Measurements from ENCODE around the gene NOTCH1.
"Not testable (repeated sequence)": the region's sequence is repeated elsewhere in the genome, so short reads cannot be mapped to it uniquely, and the experiment has no call there.

Gene NOTCH1

DNA sequence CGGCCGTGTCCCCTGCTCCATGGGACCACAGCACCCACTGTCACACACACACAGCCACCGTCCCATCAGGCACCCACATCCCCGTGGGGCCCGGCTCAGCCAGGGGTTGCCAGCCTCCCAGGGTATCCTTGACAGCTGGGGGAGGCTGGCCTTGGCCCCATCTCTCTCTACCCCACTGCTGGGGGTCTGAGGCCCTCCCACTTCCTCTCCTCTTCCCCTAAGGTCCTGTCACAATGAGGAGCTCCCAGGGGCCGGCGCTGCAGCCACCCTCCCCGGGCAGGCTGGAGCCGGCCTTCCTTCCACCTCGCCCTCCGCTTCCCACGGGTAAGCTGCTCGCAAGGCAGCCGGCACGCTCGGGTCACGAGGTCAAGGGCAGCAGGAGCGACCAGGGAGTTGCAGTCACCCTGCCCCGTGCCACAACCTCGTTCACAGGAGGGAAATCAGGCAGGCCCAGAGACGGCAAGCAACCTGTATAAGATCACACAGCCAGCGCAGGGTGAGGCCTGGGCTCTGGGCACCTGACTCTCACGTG, 38.6 kb upstream of the NOTCH1 start:
- Histone ChIP-seq H3F3A (ENCODE audit: insufficient read depth) (peaks cover 5% of the 10 kb centered on the region; the same call in 1 of the 2 replicates), H3K79me2 (ENCODE audit: insufficient read depth, low read length) (no peaks in the 10 kb centered on the region), H4K20me1 (ENCODE audit: low read depth, low read length) (no peaks in the 10 kb centered on the region), H3K27me3 (ENCODE audit: low read length) (no peaks in the 10 kb centered on the region), H3K4me2 (ENCODE audit: low read depth, low read length, poor library complexity, severe bottlenecking) (no peak overlapping the region), H3K36me3 (ENCODE audit: low read length) (no peaks in the 10 kb centered on the region), H3K9ac (ENCODE audit: low read length) (no peak overlapping the region), H3K9me3 (ENCODE audit: insufficient read depth, low read length) (peaks cover 11% of the 10 kb centered on the region; the same call in 1 of the 2 replicates), H3K4me3 (ENCODE audit: insufficient read depth, low read length, poor library complexity, severe bottlenecking) (no peak overlapping the region), H2AFZ (ENCODE audit: low read depth, low read length, severe bottlenecking) (no peak overlapping the region), H3K9me2 (replicated peaks; ENCODE audit: insufficient read depth, low read length) (no peaks in the 10 kb centered on the region), H3K27ac (ENCODE audit: low read depth, low read length) (no peak overlapping the region)
- no peak for TF ChIP-seq EZH2phosphoT487 (conservative IDR thresholded peaks at IDR 0.05; ENCODE audit: low read length)
- TF ChIP-seq, protein P1, sequence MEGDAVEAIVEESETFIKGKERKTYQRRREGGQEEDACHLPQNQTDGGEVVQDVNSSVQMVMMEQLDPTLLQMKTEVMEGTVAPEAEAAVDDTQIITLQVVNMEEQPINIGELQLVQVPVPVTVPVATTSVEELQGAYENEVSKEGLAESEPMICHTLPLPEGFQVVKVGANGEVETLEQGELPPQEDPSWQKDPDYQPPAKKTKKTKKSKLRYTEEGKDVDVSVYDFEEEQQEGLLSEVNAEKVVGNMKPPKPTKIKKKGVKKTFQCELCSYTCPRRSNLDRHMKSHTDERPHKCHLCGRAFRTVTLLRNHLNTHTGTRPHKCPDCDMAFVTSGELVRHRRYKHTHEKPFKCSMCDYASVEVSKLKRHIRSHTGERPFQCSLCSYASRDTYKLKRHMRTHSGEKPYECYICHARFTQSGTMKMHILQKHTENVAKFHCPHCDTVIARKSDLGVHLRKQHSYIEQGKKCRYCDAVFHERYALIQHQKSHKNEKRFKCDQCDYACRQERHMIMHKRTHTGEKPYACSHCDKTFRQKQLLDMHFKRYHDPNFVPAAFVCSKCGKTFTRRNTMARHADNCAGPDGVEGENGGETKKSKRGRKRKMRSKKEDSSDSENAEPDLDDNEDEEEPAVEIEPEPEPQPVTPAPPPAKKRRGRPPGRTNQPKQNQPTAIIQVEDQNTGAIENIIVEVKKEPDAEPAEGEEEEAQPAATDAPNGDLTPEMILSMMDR (IDR thresholded peaks at IDR 0.05; ENCODE audit: insufficient read depth, low read length, poor library complexity, severe bottlenecking), result no peak

DNA sequence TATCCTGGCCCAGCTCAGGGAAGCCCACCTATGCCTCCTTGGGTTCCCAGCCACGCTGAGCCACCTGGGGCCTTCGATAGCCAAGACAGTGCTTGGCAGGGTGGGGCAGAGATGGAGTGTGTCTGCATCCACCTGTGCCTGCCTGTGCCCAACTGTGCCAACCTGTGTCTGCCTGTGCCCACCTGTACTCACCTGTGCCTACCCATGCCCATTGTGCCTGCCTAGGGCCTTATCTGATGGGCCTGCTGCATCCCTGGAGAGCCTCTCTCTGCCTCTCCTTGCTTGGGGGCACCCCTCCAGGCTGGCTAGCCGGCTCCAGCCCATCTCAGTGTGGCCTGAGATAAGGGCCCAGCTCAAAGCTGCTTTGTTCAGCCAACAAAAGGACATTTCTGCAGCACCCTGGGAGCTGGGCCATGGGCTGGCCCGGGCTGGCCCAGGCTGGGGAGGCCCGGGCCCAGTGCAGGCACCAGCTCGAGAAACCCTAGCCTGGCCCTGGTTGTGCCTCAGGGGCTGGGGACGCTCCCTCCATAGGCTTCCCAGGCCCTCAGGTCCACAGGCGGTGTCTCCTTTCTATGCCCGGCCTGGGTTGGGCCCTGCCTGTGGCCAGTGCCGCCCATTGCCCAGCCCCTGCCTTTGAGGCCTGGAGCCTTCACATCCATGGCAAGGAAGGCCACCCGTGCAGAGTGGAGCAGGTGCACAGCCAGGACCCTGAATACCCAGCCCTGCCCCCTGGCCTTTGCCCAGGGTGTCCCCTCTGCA, 37.3 kb upstream of the NOTCH1 start:
- H2AFZ ChIP-seq (ENCODE audit: low read depth, low read length, severe bottlenecking), result no peak overlapping the region
- H3K36me3 ChIP-seq (ENCODE audit: low read length), result no peaks in the 10 kb centered on the region
- H3K27ac ChIP-seq (ENCODE audit: low read depth, low read length), result no peak overlapping the region
- no peak for TF ChIP-seq EZH2phosphoT487 (conservative IDR thresholded peaks at IDR 0.05; ENCODE audit: low read length)
- TF ChIP-seq, protein P1 (IDR thresholded peaks at IDR 0.05; ENCODE audit: insufficient read depth, low read length, poor library complexity, severe bottlenecking), result no peak
- H3K9me3 ChIP-seq (ENCODE audit: insufficient read depth, low read length), result peaks cover 11% of the 10 kb centered on the region; the same call in 1 of the 2 replicates
- no peaks in the 10 kb centered on the region for H3K79me2 ChIP-seq (ENCODE audit: insufficient read depth, low read length)
- no peaks in the 10 kb centered on the region for H3K27me3 ChIP-seq (ENCODE audit: low read length)
- H3K4me3 ChIP-seq (ENCODE audit: insufficient read depth, low read length, poor library complexity, severe bottlenecking), result no peak overlapping the region
- H3K9me2 ChIP-seq (replicated peaks; ENCODE audit: insufficient read depth, low read length), result no peaks in the 10 kb centered on the region
- no peak overlapping the region for H3K4me2 ChIP-seq (ENCODE audit: low read depth, low read length, poor library complexity, severe bottlenecking)
- peaks cover 5% of the 10 kb centered on the region; the same call in 1 of the 2 replicates for H3F3A ChIP-seq (ENCODE audit: insufficient read depth)
- no peaks in the 10 kb centered on the region for H4K20me1 ChIP-seq (ENCODE audit: low read depth, low read length)
- no peak overlapping the region for H3K9ac ChIP-seq (ENCODE audit: low read length)

DNA sequence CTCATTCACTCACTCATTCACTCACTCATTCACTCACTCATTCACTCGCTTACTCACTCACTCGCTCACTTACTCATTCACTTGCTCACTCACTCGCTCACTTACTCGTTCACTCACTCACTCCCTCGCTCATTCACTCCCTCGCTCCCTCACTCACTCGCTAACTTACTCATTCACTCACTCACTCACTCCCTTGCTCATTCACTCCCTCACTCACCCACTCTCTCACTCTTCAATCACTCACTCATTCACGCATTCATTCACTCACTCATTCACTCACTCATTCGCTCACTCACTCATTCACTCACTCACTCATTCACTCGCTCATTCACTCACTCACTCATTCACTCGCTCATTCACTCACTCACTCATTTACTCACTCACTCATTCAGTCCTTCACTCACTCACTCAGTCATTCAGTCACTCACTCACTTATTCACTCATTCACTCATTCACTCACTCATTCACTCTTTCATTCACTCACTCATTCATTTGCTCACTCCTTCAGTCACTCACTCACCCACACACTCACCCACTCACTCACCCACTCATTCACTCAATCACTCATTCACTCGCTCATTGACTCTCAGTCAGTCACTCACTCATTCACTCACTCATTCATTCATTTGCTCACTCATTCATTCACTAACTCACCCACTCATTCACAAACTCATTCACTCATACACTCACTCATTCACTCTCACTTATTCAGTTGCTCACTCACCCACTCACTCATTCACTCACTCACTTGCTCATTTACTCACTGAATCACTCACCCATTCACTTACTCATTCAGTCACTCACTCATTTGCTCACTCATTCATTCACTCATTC, 36.0 kb upstream of the NOTCH1 start:
- Histone ChIP-seq H2AFZ (ENCODE audit: low read depth, low read length, severe bottlenecking) (no peak overlapping the region), H3K36me3 (ENCODE audit: low read length) (no peaks in the 10 kb centered on the region), H3K4me3 (ENCODE audit: insufficient read depth, low read length, poor library complexity, severe bottlenecking) (no peak overlapping the region), H3K79me2 (ENCODE audit: insufficient read depth, low read length) (no peaks in the 10 kb centered on the region), H3K9me3 (ENCODE audit: insufficient read depth, low read length) (peaks cover 11% of the 10 kb centered on the region; the same call in 1 of the 2 replicates), H3K9me2 (replicated peaks; ENCODE audit: insufficient read depth, low read length) (no peaks in the 10 kb centered on the region), H3F3A (ENCODE audit: insufficient read depth) (peaks cover 5% of the 10 kb centered on the region; the same call in 1 of the 2 replicates), H4K20me1 (ENCODE audit: low read depth, low read length) (no peaks in the 10 kb centered on the region), H3K27ac (ENCODE audit: low read depth, low read length) (no peak overlapping the region), H3K4me2 (ENCODE audit: low read depth, low read length, poor library complexity, severe bottlenecking) (no peak overlapping the region), H3K27me3 (ENCODE audit: low read length) (no peaks in the 10 kb centered on the region), H3K9ac (ENCODE audit: low read length) (no peak overlapping the region)
- TF ChIP-seq, protein P1 (IDR thresholded peaks at IDR 0.05; ENCODE audit: insufficient read depth, low read length, poor library complexity, severe bottlenecking), result no peak
- TF ChIP-seq EZH2phosphoT487 (conservative IDR thresholded peaks at IDR 0.05; ENCODE audit: low read length), result no peak

DNA sequence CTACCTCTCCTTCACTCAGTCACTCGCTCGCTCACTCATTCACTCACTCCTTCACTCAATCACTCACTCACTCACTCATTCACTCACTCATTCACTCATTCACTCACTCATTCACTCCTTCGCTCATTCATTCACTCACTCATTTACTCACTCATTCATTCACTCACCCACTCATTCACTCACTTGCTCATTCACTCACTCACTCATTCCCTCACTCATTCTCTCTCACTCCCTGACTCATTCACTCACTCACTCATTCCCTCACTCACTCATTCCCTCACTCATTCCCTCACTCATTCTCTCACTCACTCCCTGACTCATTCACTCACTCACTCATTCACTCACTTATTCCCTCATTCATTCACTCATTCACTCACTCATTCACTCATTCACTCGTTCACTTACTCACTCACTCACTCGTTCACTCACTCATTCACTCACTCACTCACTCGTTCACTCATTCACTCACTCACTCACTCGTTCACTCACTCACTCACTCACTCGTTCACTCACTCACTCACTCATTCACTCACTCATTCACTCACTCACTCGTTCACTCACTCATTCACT, 33.9 kb upstream of the NOTCH1 start:
- H3K9ac ChIP-seq (ENCODE audit: low read length); H3K27me3 ChIP-seq (ENCODE audit: low read length); H3K4me3 ChIP-seq (ENCODE audit: insufficient read depth, low read length, poor library complexity, severe bottlenecking); H3K9me2 ChIP-seq (replicated peaks; ENCODE audit: insufficient read depth, low read length); H3K36me3 ChIP-seq (ENCODE audit: low read length); H3K4me2 ChIP-seq (ENCODE audit: low read depth, low read length, poor library complexity, severe bottlenecking); H4K20me1 ChIP-seq (ENCODE audit: low read depth, low read length); H3K27ac ChIP-seq (ENCODE audit: low read depth, low read length); H3K79me2 ChIP-seq (ENCODE audit: insufficient read depth, low read length); H3F3A ChIP-seq (ENCODE audit: insufficient read depth); H2AFZ ChIP-seq (ENCODE audit: low read depth, low read length, severe bottlenecking): not testable (repeated sequence)
- peaks cover 11% of the 10 kb centered on the region; the same call in 1 of the 2 replicates for H3K9me3 ChIP-seq (ENCODE audit: insufficient read depth, low read length)
